GM12878 (cell line): ENCODE measurements around the gene GSPT2. TPM values are rescaled to one million over a fixed set of nuclear protein-coding genes. Genes with fewer than 3 reads are reported as not detected.

Experiments
- ATAC-seq: fragments of 200-7000 bp; cut with Tn5 transposase; 3 replicates; pipeline ENCODE4 v1.9.1; 2020; ENCODE audit warnings: mild to moderate bottlenecking, moderate library complexity
- BruUV-seq: library from RNA; stranded (reverse); fragments of 400-500 nt; replicated peaks from 2 replicates; lab custom pipeline; 2021; lab: Mats Ljungman, UMichigan
- CTCF ChIA-PET: fragments of 300-600 bp; sonication (Branson Sonifier 250); formaldehyde crosslinking; extraction: SDS; loops from one replicate; lab custom pipeline; 2021; ENCODE audit warnings: inconsistent platforms; lab: Yijun Ruan, JAX
- POLR2A ChIA-PET: fragments of 350-600 bp; formaldehyde crosslinking; extraction: SDS; loops from one replicate; lab custom pipeline; 2021; ENCODE audit warnings: inconsistent platforms; lab: Charles Lee
- RAD21 ChIA-PET: fragments of 300-600 bp; sonication (Branson Sonifier 250); formaldehyde crosslinking; loops from one replicate; lab custom pipeline; 2023; ENCODE audit warnings: antibody characterized with exemption; ENCODE audit not compliant: unreplicated experiment; lab: Charles Lee
- SMC1A ChIA-PET: fragments of 300-600 bp; sonication (Branson Sonifier 250); formaldehyde crosslinking; loops from one replicate; lab custom pipeline; 2023; ENCODE audit not compliant: unreplicated experiment, uncharacterized antibody; lab: Charles Lee
- DNase-seq: peaks from one replicate; pipeline ENCODE4 v3.0.0-alpha.2; 2011; ENCODE audit warnings: low read depth, low spot score
- FAIRE-seq: peaks from 3 replicates; lab custom pipeline; 2011; peaks lifted over from hg19 to GRCh38; lab: Jason Lieb, UNC
- H2AFZ ChIP-seq: 2 replicates; pipeline ENCODE4 v1.6.0; 2011; ENCODE audit warnings: low read depth, low read length, control low read depth; ENCODE audit not compliant: control insufficient read depth
- H3K27ac ChIP-seq: 2 replicates; pipeline ENCODE4 v1.5.1; 2011; ENCODE audit warnings: control low read depth; ENCODE audit not compliant: control insufficient read depth, insufficient read depth
- H3K27me3 ChIP-seq, 2 experiments: replicated peaks in 1 of 2; 2 replicates each; pipeline versions ENCODE4 v1.6.0 to v1.6.1; 2011; ENCODE audit warnings: low read length in 1 of 2; ENCODE audit not compliant: control insufficient read depth in 2 of 2, insufficient read depth in 2 of 2
- H3K36me3 ChIP-seq, 2 experiments: 2 replicates each; pipeline ENCODE4 v1.5.1; 2011; ENCODE audit warnings: low read length in 1 of 2; ENCODE audit not compliant: control insufficient read depth in 2 of 2, insufficient read depth in 2 of 2
- H3K4me1 ChIP-seq: 2 replicates; pipeline ENCODE4 v1.6.1; 2011; ENCODE audit warnings: mild to moderate bottlenecking, low read length, moderate library complexity, mixed read lengths; ENCODE audit not compliant: control insufficient read depth, insufficient read depth
- H3K4me2 ChIP-seq: 2 replicates; pipeline ENCODE4 v1.6.0; 2011; ENCODE audit warnings: control low read depth; ENCODE audit not compliant: control insufficient read depth, insufficient read depth
- H3K4me3 ChIP-seq: fragments of 200-600 bp; sonication (generic); 2 replicates; pipeline ENCODE4 v1.5.1; 2016
- H3K79me2 ChIP-seq: 2 replicates; pipeline ENCODE4 v1.6.0; 2011; ENCODE audit warnings: low read length; ENCODE audit not compliant: control insufficient read depth, insufficient read depth
- H3K9ac ChIP-seq: 2 replicates; pipeline ENCODE4 v1.8.0; 2011; ENCODE audit warnings: low read length, control low read depth, mixed read lengths; ENCODE audit not compliant: control insufficient read depth, insufficient read depth
- H3K9me3 ChIP-seq: replicated peaks from 3 replicates; pipeline ENCODE4 v1.5.1; 2011; ENCODE audit warnings: mild to moderate bottlenecking, low read length; ENCODE audit not compliant: control insufficient read depth, insufficient read depth
- H4K20me1 ChIP-seq: 2 replicates; pipeline ENCODE4 v1.6.0; 2011; ENCODE audit not compliant: control insufficient read depth, insufficient read depth
- BACH1 ChIP-seq: fragments of 450-650 bp; IDR thresholded peaks from 2 replicates; pipeline ENCODE4 v1.6.1; 2017; ENCODE audit warnings: mild to moderate bottlenecking, borderline replicate concordance
- BCL11A ChIP-seq: IDR thresholded peaks from 2 replicates; pipeline ENCODE4 v1.6.1; 2011; ENCODE audit warnings: low read depth, low read length
- CBX3 ChIP-seq: fragments of 200-600 bp; sonication (generic); IDR thresholded peaks from 2 replicates; pipeline ENCODE4 v1.6.1; 2016; ENCODE audit warnings: low read depth, borderline replicate concordance
- CREB1 ChIP-seq: IDR thresholded peaks from 2 replicates; pipeline ENCODE4 v1.6.1; 2012; ENCODE audit warnings: low read depth, mild to moderate bottlenecking, inconsistent platforms
- EZH2 ChIP-seq: IDR thresholded peaks from 2 replicates; pipeline ENCODE4 v1.6.1; 2012; ENCODE audit warnings: low read depth, mild to moderate bottlenecking, control low read depth, inconsistent platforms, low read length, borderline replicate concordance; ENCODE audit not compliant: control insufficient read depth
- IKZF2 ChIP-seq, 2 experiments: fragments of 450-650 bp; IDR thresholded peaks; 2 replicates each; pipeline ENCODE4 v1.6.1; 2017; ENCODE audit warnings: mild to moderate bottlenecking in 2 of 2, moderate library complexity in 2 of 2
- KAT2A ChIP-seq: conservative IDR thresholded peaks from 2 replicates; pipeline ENCODE4 v1.6.1; 2011; ENCODE audit warnings: low read depth, low read length; ENCODE audit not compliant: control insufficient read depth
- NFXL1 ChIP-seq: fragments of 450-650 bp; IDR thresholded peaks from 2 replicates; pipeline ENCODE4 v1.6.1; 2017; ENCODE audit warnings: antibody characterized with exemption, mild to moderate bottlenecking, borderline replicate concordance
- PAX8 ChIP-seq: fragments of 450-650 bp; IDR thresholded peaks from 2 replicates; pipeline ENCODE4 v1.6.1; 2017; ENCODE audit warnings: mild to moderate bottlenecking, moderate library complexity
- RBBP5 ChIP-seq: fragments of 200-600 bp; sonication (generic); conservative IDR thresholded peaks from 2 replicates; pipeline ENCODE4 v1.6.1; 2016
- SP1 ChIP-seq: IDR thresholded peaks from one replicate; pipeline ENCODE4 v1.6.1; 2011; ENCODE audit warnings: low read depth, low read length
- TCF3 ChIP-seq: IDR thresholded peaks from 2 replicates; pipeline ENCODE4 v1.6.1; 2012; ENCODE audit warnings: low read depth, mild to moderate bottlenecking, low read length, borderline replicate concordance; ENCODE audit not compliant: insufficient read depth
- ZNF24 ChIP-seq: fragments of 450-650 bp; IDR thresholded peaks from 2 replicates; pipeline ENCODE4 v1.6.1; 2017; ENCODE audit warnings: antibody characterized with exemption, mild to moderate bottlenecking
- ZNF384 ChIP-seq: IDR thresholded peaks from 2 replicates; pipeline ENCODE4 v1.6.1; 2012; ENCODE audit warnings: low read depth, mild to moderate bottlenecking, low read length, improper control_type of control experiment, borderline replicate concordance
- WGBS: methylation state at CpG from one replicate; pipeline ENCODE4 v1.1.6; 2016; ENCODE audit warnings: low lambda C conversion rate; ENCODE audit not compliant: insufficient replicate concordance, insufficient coverage; ENCODE audit errors: missing lambda C conversion rate; 5-methylcytosine and 5-hydroxymethylcytosine counted together
- in situ Hi-C: fragments of 300-500 bp; cut with MboI; formaldehyde crosslinking; loops from 9 replicates; pipeline ENCODE4 v1.14.3; 2018; ENCODE audit warnings: mixed read lengths
- intact Hi-C: fragments of 100-400 bp; cut with micrococcal nuclease; formaldehyde crosslinking; loops from one replicate; pipeline ENCODE4 v1.14.2; 2022; ENCODE audit not compliant: unreplicated experiment
- polyA plus RNA-seq, 11 experiments: library from polyadenylated mRNA; depleted of rRNA in 4 of 11; unstranded in 6 of 11; stranded (reverse) in 5 of 11; fragments of >200 nt; fragmentation: Nextera tagmentation in 4 of 11; fragmentation: Illumina TruSeq in 1 of 11; extraction: Ambion mirVana in 4 of 11; extraction: Trizol in 1 of 11; gene quantifications; 1 replicate in 1 of 11; 2 replicates in 10 of 11; pipeline versions ENCODE4 v1.2.1 to v1.2.3, GENCODE V29; 2011 to 2016; ENCODE audit warnings: inconsistent platforms in 2 of 11, missing spikeins in 2 of 11, low read depth in 1 of 11
- total RNA-seq, 4 experiments: library from RNA; depleted of rRNA in 3 of 4; stranded (reverse); fragments of >200 nt in 3 of 4; fragmentation: Illumina TruSeq in 1 of 4; extraction: Trizol in 1 of 4; gene quantifications; 2 replicates each; pipeline versions ENCODE4 v1.2.1 to v1.2.3, GENCODE V29; 2013 to 2021
- TF ChIP-seq, protein P1 (sequence below): fragments of 450-650 bp; IDR thresholded peaks from 2 replicates; pipeline ENCODE4 v1.6.1; 2016; ENCODE audit warnings: mild to moderate bottlenecking
- TF ChIP-seq, protein P2 (sequence below): fragments of 450-650 bp; IDR thresholded peaks from 2 replicates; pipeline ENCODE4 v1.6.1; 2017; ENCODE audit warnings: borderline replicate concordance
- TF ChIP-seq, protein P3 (sequence below): IDR thresholded peaks from 2 replicates; pipeline ENCODE4 v1.6.1; 2011; ENCODE audit warnings: mild to moderate bottlenecking, low read depth, low read length, moderate library complexity; ENCODE audit not compliant: insufficient replicate concordance
- TF ChIP-seq, protein P4 (sequence below): fragments of 150-350 bp; IDR thresholded peaks from 2 replicates; pipeline ENCODE4 v1.6.1; 2016; ENCODE audit warnings: low read depth, low read length

GSPT2 gene
- total and polyA plus RNA-seq, 10 of the 15 experiments (the other 5 are each of a cell fraction or from before 2014, with no cell fraction given) = 3.4 to 14.2 (median 9.3) TPM

DNA sequence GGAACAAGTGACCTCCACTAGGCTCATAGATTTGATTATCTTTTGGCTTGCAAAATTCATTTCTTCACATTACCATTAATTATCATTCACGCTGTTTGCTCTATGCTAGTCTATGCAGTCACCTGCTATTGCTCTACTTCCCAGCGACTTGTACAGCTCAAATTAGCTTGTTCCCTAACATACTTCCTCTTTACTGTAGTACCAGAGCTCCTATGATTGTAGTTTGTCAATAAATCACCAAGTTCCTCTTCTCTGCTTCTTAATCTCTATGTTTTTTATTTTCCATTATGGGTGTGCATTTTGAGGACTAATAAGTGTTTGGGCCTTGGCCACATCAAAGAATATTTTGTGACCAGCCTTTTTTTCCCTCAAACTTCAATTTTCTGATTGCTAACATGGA is 6.2 kb upstream of the GSPT2 start (continued):
- no peak for TF ChIP-seq EZH2
- TF ChIP-seq PAX8 = no peak
- TF ChIP-seq, protein P1, sequence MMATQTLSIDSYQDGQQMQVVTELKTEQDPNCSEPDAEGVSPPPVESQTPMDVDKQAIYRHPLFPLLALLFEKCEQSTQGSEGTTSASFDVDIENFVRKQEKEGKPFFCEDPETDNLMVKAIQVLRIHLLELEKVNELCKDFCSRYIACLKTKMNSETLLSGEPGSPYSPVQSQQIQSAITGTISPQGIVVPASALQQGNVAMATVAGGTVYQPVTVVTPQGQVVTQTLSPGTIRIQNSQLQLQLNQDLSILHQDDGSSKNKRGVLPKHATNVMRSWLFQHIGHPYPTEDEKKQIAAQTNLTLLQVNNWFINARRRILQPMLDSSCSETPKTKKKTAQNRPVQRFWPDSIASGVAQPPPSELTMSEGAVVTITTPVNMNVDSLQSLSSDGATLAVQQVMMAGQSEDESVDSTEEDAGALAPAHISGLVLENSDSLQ = no peak
- TF ChIP-seq, protein P2, sequence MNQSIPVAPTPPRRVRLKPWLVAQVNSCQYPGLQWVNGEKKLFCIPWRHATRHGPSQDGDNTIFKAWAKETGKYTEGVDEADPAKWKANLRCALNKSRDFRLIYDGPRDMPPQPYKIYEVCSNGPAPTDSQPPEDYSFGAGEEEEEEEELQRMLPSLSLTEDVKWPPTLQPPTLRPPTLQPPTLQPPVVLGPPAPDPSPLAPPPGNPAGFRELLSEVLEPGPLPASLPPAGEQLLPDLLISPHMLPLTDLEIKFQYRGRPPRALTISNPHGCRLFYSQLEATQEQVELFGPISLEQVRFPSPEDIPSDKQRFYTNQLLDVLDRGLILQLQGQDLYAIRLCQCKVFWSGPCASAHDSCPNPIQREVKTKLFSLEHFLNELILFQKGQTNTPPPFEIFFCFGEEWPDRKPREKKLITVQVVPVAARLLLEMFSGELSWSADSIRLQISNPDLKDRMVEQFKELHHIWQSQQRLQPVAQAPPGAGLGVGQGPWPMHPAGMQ = no peak

DNA sequence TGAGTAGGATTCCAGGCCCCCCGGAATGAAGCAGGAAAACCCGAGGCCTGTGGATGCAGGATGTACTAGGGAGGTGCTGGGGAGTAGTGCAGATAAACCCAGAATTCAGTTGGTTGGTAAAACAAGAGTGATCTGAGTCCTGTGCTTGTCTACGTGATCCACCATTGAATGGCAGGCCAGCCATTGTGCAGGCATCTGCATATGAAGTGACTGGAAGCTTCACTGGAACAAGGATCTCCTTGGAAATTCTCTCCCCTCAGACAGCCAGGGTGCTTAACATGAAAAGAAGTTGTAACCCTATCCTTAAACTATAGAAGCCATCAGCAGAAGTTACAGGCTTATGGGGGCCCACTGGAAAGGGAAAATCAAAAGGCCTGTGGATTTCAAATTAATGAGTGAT is 656 bp upstream of the GSPT2 start:
- Histone ChIP-seq H3K4me3 (peak overlapping the region; percentile 85; the same call in 1 of the 2 replicates), H3K4me1 (no peaks in the 10 kb centered on the region), H3K9ac (no peak overlapping the region), H3K9me3 (no peaks in the 10 kb centered on the region; the same call in 2 of the 3 replicates), H3K36me3 (no peaks in the 10 kb centered on the region), H3K4me2 (no peak overlapping the region), H3K79me2 (peaks cover 4% of the 10 kb centered on the region), H2AFZ (peak overlapping the region; percentile 35), H3K27me3 (no peaks in the 10 kb centered on the region), H3K27ac (no peak overlapping the region), H4K20me1 (no peaks in the 10 kb centered on the region)
- 51% methylated on average over 3 of the region's 3 CpGs for WGBS
- ChIA-PET SMC1A (no interaction called here), POLR2A (no interaction called here), CTCF (no interaction called here), RAD21 (no interaction called here)
- no peak for ATAC-seq
- no TSS peak for BruUV-seq
- intact Hi-C loops (no loop called here), in situ Hi-C loops (no loop called here)
- no peak for DNase-seq
- no peak for FAIRE-seq
- TF ChIP-seq KAT2A (no peak), ZNF384 (no peak), NFXL1 (no peak), BACH1 (no peak), TCF3 (no peak), CBX3 (no peak), ZNF24 (no peak), BCL11A (no peak), IKZF2 (IDR thresholded peaks at IDR 0.05) (no peak), RBBP5 (no peak), CREB1 (no peak), SP1 (no peak)
- TF ChIP-seq, protein P3, sequence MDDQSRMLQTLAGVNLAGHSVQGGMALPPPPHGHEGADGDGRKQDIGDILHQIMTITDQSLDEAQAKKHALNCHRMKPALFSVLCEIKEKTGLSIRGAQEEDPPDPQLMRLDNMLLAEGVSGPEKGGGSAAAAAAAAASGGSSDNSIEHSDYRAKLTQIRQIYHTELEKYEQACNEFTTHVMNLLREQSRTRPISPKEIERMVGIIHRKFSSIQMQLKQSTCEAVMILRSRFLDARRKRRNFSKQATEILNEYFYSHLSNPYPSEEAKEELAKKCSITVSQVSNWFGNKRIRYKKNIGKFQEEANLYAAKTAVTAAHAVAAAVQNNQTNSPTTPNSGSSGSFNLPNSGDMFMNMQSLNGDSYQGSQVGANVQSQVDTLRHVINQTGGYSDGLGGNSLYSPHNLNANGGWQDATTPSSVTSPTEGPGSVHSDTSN = no peak
- TF ChIP-seq, protein P4, sequence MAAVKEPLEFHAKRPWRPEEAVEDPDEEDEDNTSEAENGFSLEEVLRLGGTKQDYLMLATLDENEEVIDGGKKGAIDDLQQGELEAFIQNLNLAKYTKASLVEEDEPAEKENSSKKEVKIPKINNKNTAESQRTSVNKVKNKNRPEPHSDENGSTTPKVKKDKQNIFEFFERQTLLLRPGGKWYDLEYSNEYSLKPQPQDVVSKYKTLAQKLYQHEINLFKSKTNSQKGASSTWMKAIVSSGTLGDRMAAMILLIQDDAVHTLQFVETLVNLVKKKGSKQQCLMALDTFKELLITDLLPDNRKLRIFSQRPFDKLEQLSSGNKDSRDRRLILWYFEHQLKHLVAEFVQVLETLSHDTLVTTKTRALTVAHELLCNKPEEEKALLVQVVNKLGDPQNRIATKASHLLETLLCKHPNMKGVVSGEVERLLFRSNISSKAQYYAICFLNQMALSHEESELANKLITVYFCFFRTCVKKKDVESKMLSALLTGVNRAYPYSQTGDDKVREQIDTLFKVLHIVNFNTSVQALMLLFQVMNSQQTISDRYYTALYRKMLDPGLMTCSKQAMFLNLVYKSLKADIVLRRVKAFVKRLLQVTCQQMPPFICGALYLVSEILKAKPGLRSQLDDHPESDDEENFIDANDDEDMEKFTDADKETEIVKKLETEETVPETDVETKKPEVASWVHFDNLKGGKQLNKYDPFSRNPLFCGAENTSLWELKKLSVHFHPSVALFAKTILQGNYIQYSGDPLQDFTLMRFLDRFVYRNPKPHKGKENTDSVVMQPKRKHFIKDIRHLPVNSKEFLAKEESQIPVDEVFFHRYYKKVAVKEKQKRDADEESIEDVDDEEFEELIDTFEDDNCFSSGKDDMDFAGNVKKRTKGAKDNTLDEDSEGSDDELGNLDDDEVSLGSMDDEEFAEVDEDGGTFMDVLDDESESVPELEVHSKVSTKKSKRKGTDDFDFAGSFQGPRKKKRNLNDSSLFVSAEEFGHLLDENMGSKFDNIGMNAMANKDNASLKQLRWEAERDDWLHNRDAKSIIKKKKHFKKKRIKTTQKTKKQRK = no peak
